Esophagus squamous epithelium (tissue), 4 donors: Measurements from ENCODE around the gene TMEM184A.

Source experiments
- CTCF ChIP-seq, 6 experiments: fragments of 450-650 bp in 4 of 6; fragments of 200-600 bp in 2 of 6; sonication (generic) in 2 of 6; IDR thresholded peaks; one replicate each; pipeline ENCODE4 v1.5.1; 2016 to 2019; ENCODE audit warnings: antibody characterized with exemption in 6 of 6, mild to moderate bottlenecking in 4 of 6, moderate library complexity in 4 of 6
- POLR2A ChIP-seq, 4 donors: fragments of 450-650 bp; IDR thresholded peaks; one replicate each; pipeline ENCODE4 v1.6.1; 2017; ENCODE audit warnings: antibody characterized with exemption in 4 of 4, mild to moderate bottlenecking in 4 of 4, moderate library complexity in 3 of 4

- no peak for TF ChIP-seq CTCF (IDR thresholded peaks at IDR 0.05)
- no peak for TF ChIP-seq POLR2A (IDR thresholded peaks at IDR 0.05)
Measured at GRCh38 chr7:1586827-1587705, 31.1 kb upstream of the TMEM184A start.
